WTC11 (cell line): Measurements from ENCODE around the gene ARHGAP19.

Experiments
- ATF1 ChIP-seq: sonication (generic); formaldehyde crosslinking; IDR thresholded peaks from 2 replicates; pipeline ENCODE4 v1.8.1; 2023; ENCODE audit warnings: mild to moderate bottlenecking, moderate library complexity, missing genetic modification reagents
- CREB1 ChIP-seq: sonication (generic); formaldehyde crosslinking; IDR thresholded peaks from 2 replicates; pipeline ENCODE4 v1.8.0; 2023; ENCODE audit warnings: mild to moderate bottlenecking, missing genetic modification reagents
- CREM ChIP-seq: sonication (generic); formaldehyde crosslinking; IDR thresholded peaks from 2 replicates; pipeline ENCODE4 v1.8.1; 2022; ENCODE audit warnings: mild to moderate bottlenecking, missing genetic modification reagents, moderate library complexity
- CTCF ChIP-seq: fragments of 200-600 bp; IDR thresholded peaks from 2 replicates; pipeline ENCODE4 v1.8.0; 2022; ENCODE audit warnings: antibody characterized with exemption
- EMX1 ChIP-seq: fragments of 250-450 bp; sonication (Bioruptor Pico); IDR thresholded peaks from 2 replicates; pipeline ENCODE4 v1.8.0; 2021; ENCODE audit warnings: mild to moderate bottlenecking
- GABPB1 ChIP-seq: sonication (generic); formaldehyde crosslinking; IDR thresholded peaks from 2 replicates; pipeline ENCODE4 v1.8.1; 2023; ENCODE audit warnings: mild to moderate bottlenecking, missing genetic modification reagents
- JAZF1 ChIP-seq: fragments of 250-450 bp; sonication (Bioruptor Pico); IDR thresholded peaks from 2 replicates; pipeline ENCODE4 v1.9.0; 2021; ENCODE audit warnings: moderate library complexity, mild to moderate bottlenecking, inconsistent platforms
- JUN ChIP-seq: sonication (generic); formaldehyde crosslinking; IDR thresholded peaks from 2 replicates; pipeline ENCODE4 v1.8.0; 2023; ENCODE audit warnings: mild to moderate bottlenecking, missing genetic modification reagents
- KAT7 ChIP-seq: sonication (generic); formaldehyde crosslinking; IDR thresholded peaks from 2 replicates; pipeline ENCODE4 v1.8.1; 2023; ENCODE audit warnings: missing genetic modification reagents, mild to moderate bottlenecking, borderline replicate concordance
- NFYB ChIP-seq: sonication (generic); formaldehyde crosslinking; conservative IDR thresholded peaks from 2 replicates; pipeline ENCODE4 v1.8.0; 2022; ENCODE audit warnings: low read depth, missing genetic modification reagents
- NR1H2 ChIP-seq: sonication (generic); formaldehyde crosslinking; IDR thresholded peaks from 2 replicates; pipeline ENCODE4 v1.9.0; 2021; ENCODE audit warnings: mild to moderate bottlenecking, moderate library complexity, missing genetic modification reagents
- NR3C1 ChIP-seq: sonication (generic); formaldehyde crosslinking; conservative IDR thresholded peaks from 2 replicates; pipeline ENCODE4 v1.8.1; 2023; ENCODE audit warnings: low read depth, mild to moderate bottlenecking, missing genetic modification reagents
- ZNF671 ChIP-seq: fragments of 250-450 bp; sonication (Bioruptor Pico); IDR thresholded peaks from 2 replicates; pipeline ENCODE4 v1.8.0; 2021; ENCODE audit warnings: mild to moderate bottlenecking
- TF ChIP-seq, protein P1 (sequence below): sonication (generic); formaldehyde crosslinking; IDR thresholded peaks from 2 replicates; pipeline ENCODE4 v1.8.0; 2022; ENCODE audit warnings: mild to moderate bottlenecking, missing genetic modification reagents

- no peak for TF ChIP-seq CREB1 (CRISPR knock-in tag)
- no peak for TF ChIP-seq KAT7 (CRISPR knock-in tag)
- TF ChIP-seq ATF1 (CRISPR knock-in tag), result no peak
- no peak for TF ChIP-seq CTCF
- no peak for TF ChIP-seq JAZF1 (CRISPR knock-in tag)
- no peak for TF ChIP-seq ZNF671
- TF ChIP-seq GABPB1 (CRISPR knock-in tag), result no peak
- no peak for TF ChIP-seq CREM (CRISPR knock-in tag)
- TF ChIP-seq NR1H2 (CRISPR knock-in tag), result no peak
- TF ChIP-seq NFYB (CRISPR knock-in tag), result no peak
- TF ChIP-seq EMX1 (CRISPR knock-in tag), result no peak
- no peak for TF ChIP-seq JUN
- TF ChIP-seq, protein P1, sequence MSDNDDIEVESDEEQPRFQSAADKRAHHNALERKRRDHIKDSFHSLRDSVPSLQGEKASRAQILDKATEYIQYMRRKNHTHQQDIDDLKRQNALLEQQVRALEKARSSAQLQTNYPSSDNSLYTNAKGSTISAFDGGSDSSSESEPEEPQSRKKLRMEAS, result no peak
- TF ChIP-seq NR3C1, result no peak
Measured at GRCh38 chr10:97273700-97274099, 18.7 kb downstream of the ARHGAP19 start.
